AG04450 (cell line): ENCODE measurements around the gene AUTS2. TPM values are rescaled to one million over a fixed set of nuclear protein-coding genes. Genes with fewer than 3 reads are reported as not detected.

Experiments
- CTCF ChIA-PET: fragments of 300-600, 350-600 bp; formaldehyde crosslinking; extraction: SDS; loops from one replicate; lab custom pipeline; 2022; ENCODE audit warnings: antibody characterized with exemption, inconsistent platforms; lab: Charles Lee
- POLR2A ChIA-PET: fragments of 350-600 bp; formaldehyde crosslinking; extraction: SDS; loops from one replicate; lab custom pipeline; 2021; ENCODE audit warnings: antibody characterized with exemption, inconsistent platforms; lab: Yijun Ruan, JAX
- DNase-seq: peaks from one replicate; pipeline ENCODE4 v3.0.0-alpha.2; 2011; ENCODE audit warnings: low read depth, low spot score
- H3K27ac ChIP-seq: one replicate; pipeline ENCODE4 v1.5.1; 2012; ENCODE audit warnings: low read depth, low read length, control low read depth
- H3K27me3 ChIP-seq: one replicate; pipeline ENCODE4 v1.6.0; 2012; ENCODE audit warnings: low read length; ENCODE audit not compliant: control insufficient read depth, insufficient read depth
- H3K4me3 ChIP-seq: 2 replicates; pipeline ENCODE4 v1.5.1; 2011; ENCODE audit warnings: mild to moderate bottlenecking, low read depth, low read length, control low read depth
- H3K9me3 ChIP-seq: 2 replicates; pipeline ENCODE4 v1.5.1; 2012; ENCODE audit warnings: low read length; ENCODE audit not compliant: control insufficient read depth, insufficient read depth
- polyA plus RNA-seq: library from polyadenylated mRNA; depleted of rRNA; stranded (reverse); fragments of >200 nt; gene quantifications from 2 replicates; pipeline ENCODE4 v1.2.3, GENCODE V29; 2011
- TF ChIP-seq, protein P1 (sequence below): IDR thresholded peaks from 2 replicates; pipeline ENCODE4 v1.5.1; 2011; ENCODE audit warnings: low read depth, low read length, control low read depth, inconsistent platforms

AUTS2 gene
- polyA plus RNA-seq, 1 experiment, result 1.5 TPM

DNA sequence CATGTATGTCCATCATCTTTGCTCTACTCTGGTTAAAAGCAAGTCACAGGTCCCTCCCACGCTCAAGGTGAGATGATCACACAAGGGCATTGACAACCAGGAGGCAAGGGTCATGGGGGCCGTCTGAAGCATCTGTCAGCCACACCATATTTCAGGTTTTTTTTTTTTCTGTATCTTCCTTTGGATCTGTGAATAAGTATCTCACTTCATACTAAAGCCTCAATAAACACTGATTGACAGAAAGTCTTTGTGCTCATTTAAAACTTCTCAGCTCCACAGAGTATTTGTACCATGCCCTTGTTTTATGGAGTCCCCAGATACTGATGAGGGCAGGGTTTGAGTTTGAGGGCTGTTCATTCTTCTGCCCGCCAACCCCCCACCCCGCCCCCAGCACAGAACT lies 45.0 kb downstream of the AUTS2 start:
- Histone ChIP-seq H3K27me3 (no peaks in the 10 kb centered on the region), H3K27ac (no peak overlapping the region), H3K4me3 (no peak overlapping the region), H3K9me3 (no peaks in the 10 kb centered on the region; the same call in 1 of the 2 replicates)
- ChIA-PET CTCF (no interaction called here), POLR2A (no interaction called here)
- TF ChIP-seq, protein P1, sequence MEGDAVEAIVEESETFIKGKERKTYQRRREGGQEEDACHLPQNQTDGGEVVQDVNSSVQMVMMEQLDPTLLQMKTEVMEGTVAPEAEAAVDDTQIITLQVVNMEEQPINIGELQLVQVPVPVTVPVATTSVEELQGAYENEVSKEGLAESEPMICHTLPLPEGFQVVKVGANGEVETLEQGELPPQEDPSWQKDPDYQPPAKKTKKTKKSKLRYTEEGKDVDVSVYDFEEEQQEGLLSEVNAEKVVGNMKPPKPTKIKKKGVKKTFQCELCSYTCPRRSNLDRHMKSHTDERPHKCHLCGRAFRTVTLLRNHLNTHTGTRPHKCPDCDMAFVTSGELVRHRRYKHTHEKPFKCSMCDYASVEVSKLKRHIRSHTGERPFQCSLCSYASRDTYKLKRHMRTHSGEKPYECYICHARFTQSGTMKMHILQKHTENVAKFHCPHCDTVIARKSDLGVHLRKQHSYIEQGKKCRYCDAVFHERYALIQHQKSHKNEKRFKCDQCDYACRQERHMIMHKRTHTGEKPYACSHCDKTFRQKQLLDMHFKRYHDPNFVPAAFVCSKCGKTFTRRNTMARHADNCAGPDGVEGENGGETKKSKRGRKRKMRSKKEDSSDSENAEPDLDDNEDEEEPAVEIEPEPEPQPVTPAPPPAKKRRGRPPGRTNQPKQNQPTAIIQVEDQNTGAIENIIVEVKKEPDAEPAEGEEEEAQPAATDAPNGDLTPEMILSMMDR, result no peak
- DNase-seq, result no peak

DNA sequence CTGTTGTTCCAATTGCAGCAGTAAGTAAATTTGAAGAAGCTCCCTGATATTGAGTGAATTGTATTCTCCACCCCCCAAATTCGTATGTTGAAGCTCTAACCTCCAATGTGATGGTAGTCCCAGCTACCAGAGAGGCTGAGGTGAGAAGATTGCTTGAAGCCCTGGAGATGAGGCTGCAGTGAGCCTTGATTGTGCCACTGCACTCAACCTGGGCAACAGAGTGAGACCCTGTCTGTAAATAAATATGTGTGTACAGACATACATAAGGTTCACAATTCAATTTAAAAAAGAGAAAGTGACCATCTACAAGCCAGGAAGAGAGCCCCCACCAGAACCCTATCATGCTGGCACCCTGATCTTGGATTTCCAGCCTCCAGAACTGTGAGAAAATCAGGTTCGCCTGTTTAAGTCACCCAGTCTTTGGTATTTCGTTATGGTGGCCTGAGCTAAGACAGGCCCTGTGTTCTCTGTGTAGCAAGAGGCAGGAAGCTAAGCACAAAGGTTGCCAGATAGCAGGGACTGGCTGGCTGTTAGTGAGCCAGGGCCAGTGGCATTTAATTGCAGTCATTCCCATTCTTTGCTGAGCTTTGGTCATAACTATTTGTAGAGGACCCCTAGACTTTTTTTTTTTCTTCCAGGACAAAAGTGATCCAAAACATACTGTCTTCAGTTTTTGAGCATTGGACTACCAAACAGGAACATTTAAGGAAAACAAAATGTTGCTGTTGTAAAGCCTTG lies 45.6 kb downstream of the AUTS2 start:
- POLR2A ChIA-PET, result no interaction called here
- TF ChIP-seq, protein P1, result no peak
- no peaks in the 10 kb centered on the region; the same call in 1 of the 2 replicates for H3K9me3 ChIP-seq
- CTCF ChIA-PET, result no interaction called here
- DNase-seq, result no peak
- H3K27ac ChIP-seq, result no peak overlapping the region
- H3K4me3 ChIP-seq, result no peak overlapping the region
- H3K27me3 ChIP-seq, result no peaks in the 10 kb centered on the region

DNA sequence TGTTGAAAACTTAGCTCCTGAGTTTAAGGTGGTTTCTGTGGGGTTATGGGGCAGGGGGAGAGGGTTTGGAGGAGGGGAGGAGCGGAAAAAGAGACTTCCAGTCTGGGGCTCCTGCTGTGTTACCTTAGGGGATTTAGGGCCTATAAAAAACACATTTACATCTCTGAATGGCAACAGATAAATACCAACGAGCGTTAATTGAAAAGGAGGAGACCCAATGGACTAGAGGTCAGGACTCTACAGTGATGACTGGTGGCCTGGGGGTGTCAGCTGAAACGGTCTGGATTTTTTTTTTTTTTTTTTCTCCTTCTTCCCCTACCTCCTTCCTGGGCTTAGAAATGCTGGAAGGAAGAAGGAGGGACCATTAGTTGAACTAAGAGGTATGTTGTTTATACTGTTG lies 47.4 kb downstream of the AUTS2 start:
- ChIA-PET POLR2A (no interaction called here), CTCF (no interaction called here)
- no peaks in the 10 kb centered on the region; the same call in 1 of the 2 replicates for H3K9me3 ChIP-seq
- TF ChIP-seq, protein P1, result no peak
- H3K27ac ChIP-seq, result no peak overlapping the region
- DNase-seq, result no peak
- H3K27me3 ChIP-seq, result no peaks in the 10 kb centered on the region
- no peak overlapping the region for H3K4me3 ChIP-seq

DNA sequence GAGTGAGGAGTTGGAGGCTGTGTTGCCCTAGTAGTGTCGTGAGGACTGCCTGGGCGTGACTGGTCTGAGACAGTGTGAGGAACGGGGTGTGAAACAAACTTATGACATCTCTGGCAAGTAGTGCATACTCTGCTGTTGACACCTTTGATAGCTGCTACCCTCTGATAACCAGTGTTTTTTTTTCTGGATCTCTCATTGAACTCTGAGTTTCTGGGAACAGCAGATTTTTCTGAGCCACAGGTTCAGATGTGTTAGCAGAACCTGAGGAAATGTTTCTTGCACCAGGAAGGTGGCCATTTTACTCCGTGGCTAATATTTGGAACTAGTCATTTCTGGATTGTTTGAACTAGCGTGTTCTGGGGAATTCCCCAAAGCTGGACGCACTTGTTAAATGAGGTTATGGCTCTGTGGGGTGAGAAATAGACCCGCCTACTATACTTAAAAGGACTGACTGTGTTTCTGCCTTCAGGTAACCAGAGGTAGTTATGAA lies 52.9 kb downstream of the AUTS2 start:
- no peak overlapping the region for H3K27ac ChIP-seq
- POLR2A ChIA-PET, result no interaction called here
- H3K27me3 ChIP-seq, result no peaks in the 10 kb centered on the region
- no peaks in the 10 kb centered on the region; the same call in 1 of the 2 replicates for H3K9me3 ChIP-seq
- DNase-seq, result no peak
- no peak overlapping the region for H3K4me3 ChIP-seq
- TF ChIP-seq, protein P1, result no peak
- CTCF ChIA-PET, result no interaction called here

DNA sequence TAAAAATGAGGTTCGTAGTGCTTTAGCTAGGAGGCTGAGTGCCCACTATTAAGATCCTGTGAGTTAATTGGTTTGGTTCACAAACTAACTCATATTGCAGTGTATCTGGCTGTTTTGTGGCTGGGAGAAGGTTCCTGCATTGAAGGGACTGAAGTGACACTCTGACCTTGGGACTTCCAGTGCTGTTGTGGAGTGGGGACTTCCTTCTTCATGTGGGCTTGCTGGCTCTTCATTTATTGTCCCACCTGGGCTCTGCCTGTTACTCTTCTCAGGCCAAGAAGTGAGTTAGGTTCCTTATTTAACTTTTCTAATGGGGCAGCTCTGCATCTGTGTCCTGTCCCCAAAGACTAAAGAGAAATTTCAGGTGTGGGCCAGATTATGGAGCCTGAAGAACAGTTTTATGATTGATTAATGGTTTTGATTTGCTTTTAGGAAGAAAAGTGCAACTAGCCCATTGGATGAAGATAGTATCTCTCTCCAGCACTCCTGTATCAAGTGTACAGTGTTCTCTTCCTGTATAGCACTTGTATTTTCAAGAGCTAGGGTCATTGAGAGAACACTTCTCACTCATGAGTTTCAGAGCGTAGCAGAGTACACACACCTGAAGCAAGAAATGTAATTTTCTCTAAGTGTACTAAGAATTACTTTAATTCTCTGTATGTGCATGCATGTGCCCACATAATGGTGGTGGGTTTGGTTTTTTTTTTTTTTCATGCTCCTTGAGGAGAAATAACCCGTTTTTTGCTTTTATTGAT lies 54.8 kb downstream of the AUTS2 start:
- H3K27me3 ChIP-seq, result no peaks in the 10 kb centered on the region
- H3K27ac ChIP-seq, result no peak overlapping the region
- no peak overlapping the region for H3K4me3 ChIP-seq
- H3K9me3 ChIP-seq, result no peaks in the 10 kb centered on the region
- ChIA-PET POLR2A (no interaction called here), CTCF (no interaction called here)
- DNase-seq, result no peak
- TF ChIP-seq, protein P1, result no peak
